ENCODE measurements around the gene OR51B6. TPM values are rescaled to one million over a fixed set of nuclear protein-coding genes. Genes with fewer than 3 reads are reported as not detected.

The OR51B6 gene
- not detected for total RNA-seq
- not detected for total RNA-seq (2013)
- 0 reads per million in 29 experiments for total RNA-seq

GRCh38 chr11:5351208-5351607 lies at the start of gene OR51B6:
OR51B6 (plus strand) TSS chr11:5351508; CDS start chr11:5351508, 0 bp downstream.
- H3K36me3 ChIP-seq (ENCODE audit: control insufficient read depth in 2 of 2, extremely low read depth in 1 of 2, insufficient read depth in 1 of 2, low read length in 1 of 2) = no peaks in the 10 kb centered on the region
- no peaks in the 10 kb centered on the region for H3K4me1 Mint-ChIP-seq
- H3K27me3 ChIP-seq (replicated peaks in 1 of 2; ENCODE audit: control insufficient read depth in 2 of 2, extremely low read depth in 1 of 2, insufficient read depth in 2 of 2, low read length in 1 of 2) = peaks cover 0 to 3% of the 10 kb centered on the region in 2 experiments
- DNase-seq (no peak), ATAC-seq (replicated peaks in 1 of 4) (no peak)
- no peaks in the 10 kb centered on the region for H3K4me1 ChIP-seq (ENCODE audit: control insufficient read depth in 1 of 2, extremely low read depth in 1 of 2, insufficient read depth in 2 of 2, low read length in 2 of 2)
- 0% methylated on average over 1 of the region's 1 CpG for WGBS (ENCODE audit: insufficient coverage)
- H3K9me3 ChIP-seq = no peaks in the 10 kb centered on the region
- ChIA-PET CTCF (no interaction called here), POLR2A (interaction anchor here in 1 of 2 donors (0.9 kb wide), 1 partner anchor 9 kb away, joined by 3 read pairs; no protein-coding TSS in a partner anchor)
- no peak within 1 kb of the TSS for H3K27ac Mint-ChIP-seq
- no peaks in the 10 kb centered on the region for H3K36me3 Mint-ChIP-seq
- H3K4me3 Mint-ChIP-seq = no peak within 1 kb of the TSS
- H3K27ac ChIP-seq (ENCODE audit: low read length) = no peak within 1 kb of the TSS
- peaks cover 9 to 18% of the 10 kb centered on the region in 2 donors for H3K27me3 Mint-ChIP-seq
- peaks cover 0 to 11% (median 2%) of the 10 kb centered on the region in 3 donors for H3K9me3 Mint-ChIP-seq
- H3K4me3 ChIP-seq (ENCODE audit: control insufficient read depth in 1 of 2, extremely low read depth in 1 of 2, low read length in 1 of 2) = no peak within 1 kb of the TSS

GRCh38 chr11:5301846-5302245 lies 49.5 kb upstream of the OR51B6 start, which contains the start of gene OR51B4:
OR51B4 (minus strand) TSS chr11:5301946; CDS start chr11:5301946, 0 bp downstream.
- Mint-ChIP-seq H3K4me1 (no peaks in the 10 kb centered on the region), H3K27ac (no peak within 1 kb of the TSS), H3K4me3 (no peak within 1 kb of the TSS), H3K27me3 (peaks cover 0 to 12% of the 10 kb centered on the region in 2 donors), H3K9me3 (peaks cover 0 to 4% (median 0%) of the 10 kb centered on the region in 3 donors), H3K36me3 (no peaks in the 10 kb centered on the region)
- Histone ChIP-seq H3K27ac (ENCODE audit: low read length) (no peak within 1 kb of the TSS), H3K9me3 (no peaks in the 10 kb centered on the region), H3K36me3 (ENCODE audit: control insufficient read depth in 2 of 2, extremely low read depth in 1 of 2, insufficient read depth in 1 of 2, low read length in 1 of 2) (no peaks in the 10 kb centered on the region), H3K4me1 (ENCODE audit: control insufficient read depth in 1 of 2, extremely low read depth in 1 of 2, insufficient read depth in 2 of 2, low read length in 2 of 2) (no peaks in the 10 kb centered on the region), H3K27me3 (replicated peaks in 1 of 2; ENCODE audit: control insufficient read depth in 2 of 2, extremely low read depth in 1 of 2, insufficient read depth in 2 of 2, low read length in 1 of 2) (no peaks in the 10 kb centered on the region), H3K4me3 (ENCODE audit: control insufficient read depth in 1 of 2, extremely low read depth in 1 of 2, low read length in 1 of 2) (no peak within 1 kb of the TSS)
- 100% methylated on average over 1 of the region's 2 CpGs for WGBS (ENCODE audit: insufficient coverage)
- CTCF ChIA-PET = no interaction called here
- ATAC-seq (replicated peaks in 1 of 4) = no peak
- POLR2A ChIA-PET = no interaction called here
- DNase-seq = no peak

GRCh38 chr11:5303626-5304025 lies 47.7 kb upstream of the OR51B6 start:
- Histone ChIP-seq H3K27me3 (replicated peaks in 1 of 2; ENCODE audit: control insufficient read depth in 2 of 2, extremely low read depth in 1 of 2, insufficient read depth in 2 of 2, low read length in 1 of 2) (no peaks in the 10 kb centered on the region), H3K36me3 (ENCODE audit: control insufficient read depth in 2 of 2, extremely low read depth in 1 of 2, insufficient read depth in 1 of 2, low read length in 1 of 2) (no peaks in the 10 kb centered on the region), H3K9me3 (no peaks in the 10 kb centered on the region), H3K4me1 (ENCODE audit: control insufficient read depth in 1 of 2, extremely low read depth in 1 of 2, insufficient read depth in 2 of 2, low read length in 2 of 2) (no peaks in the 10 kb centered on the region), H3K27ac (ENCODE audit: low read length) (no peak overlapping the region), H3K4me3 (ENCODE audit: control insufficient read depth in 1 of 2, extremely low read depth in 1 of 2, low read length in 1 of 2) (no peak overlapping the region)
- peaks cover 2 to 8% of the 10 kb centered on the region in 2 donors for H3K27me3 Mint-ChIP-seq
- H3K36me3 Mint-ChIP-seq = no peaks in the 10 kb centered on the region
- WGBS (ENCODE audit: insufficient coverage) = no CpG with 5 or more reads among the region's 5 CpGs
- CTCF ChIA-PET = no interaction called here
- ATAC-seq (replicated peaks in 1 of 4) (no peak), DNase-seq (no peak)
- no peaks in the 10 kb centered on the region for H3K4me1 Mint-ChIP-seq
- POLR2A ChIA-PET = interaction anchor here in 1 of 2 donors (0.6 kb wide), 1 partner anchor 1551 kb away, joined by 3 read pairs; no protein-coding TSS in a partner anchor
- no peak overlapping the region for H3K27ac Mint-ChIP-seq
- H3K4me3 Mint-ChIP-seq = no peak overlapping the region
- H3K9me3 Mint-ChIP-seq = peaks cover 0 to 7% (median 0%) of the 10 kb centered on the region in 3 donors

- POLR2A ChIA-PET = interaction anchor here in 1 of 2 donors (0.6 kb wide), 1 partner anchor 1551 kb away, joined by 3 read pairs; no protein-coding TSS in a partner anchor
- CTCF ChIA-PET = no interaction called here
- Histone ChIP-seq H3K4me3 (ENCODE audit: control insufficient read depth in 1 of 2, extremely low read depth in 1 of 2, low read length in 1 of 2) (no peak overlapping the region), H3K9me3 (no peaks in the 10 kb centered on the region), H3K27ac (ENCODE audit: low read length) (no peak overlapping the region), H3K4me1 (ENCODE audit: control insufficient read depth in 1 of 2, extremely low read depth in 1 of 2, insufficient read depth in 2 of 2, low read length in 2 of 2) (no peaks in the 10 kb centered on the region), H3K27me3 (replicated peaks in 1 of 2; ENCODE audit: control insufficient read depth in 2 of 2, extremely low read depth in 1 of 2, insufficient read depth in 2 of 2, low read length in 1 of 2) (no peaks in the 10 kb centered on the region), H3K36me3 (ENCODE audit: control insufficient read depth in 2 of 2, extremely low read depth in 1 of 2, insufficient read depth in 1 of 2, low read length in 1 of 2) (no peaks in the 10 kb centered on the region)
- Mint-ChIP-seq H3K9me3 (peaks cover 0 to 7% (median 0%) of the 10 kb centered on the region in 3 donors), H3K27ac (no peak overlapping the region), H3K36me3 (no peaks in the 10 kb centered on the region), H3K4me1 (no peaks in the 10 kb centered on the region), H3K27me3 (peaks cover 2 to 8% of the 10 kb centered on the region in 2 donors), H3K4me3 (no peak overlapping the region)
- ATAC-seq (replicated peaks in 1 of 4) = no peak
- DNase-seq = no peak
- WGBS (ENCODE audit: insufficient coverage) = no CpG with 5 or more reads among the region's 1 CpG
Measured at GRCh38 chr11:5304046-5304445, 47.3 kb upstream of the OR51B6 start.

- H3K36me3 Mint-ChIP-seq = no peaks in the 10 kb centered on the region
- no peak for ATAC-seq (replicated peaks in 1 of 4)
- Histone ChIP-seq H3K27me3 (replicated peaks in 1 of 2; ENCODE audit: control insufficient read depth in 2 of 2, extremely low read depth in 1 of 2, insufficient read depth in 2 of 2, low read length in 1 of 2) (no peaks in the 10 kb centered on the region), H3K27ac (ENCODE audit: low read length) (no peak overlapping the region), H3K4me3 (ENCODE audit: control insufficient read depth in 1 of 2, extremely low read depth in 1 of 2, low read length in 1 of 2) (no peak overlapping the region), H3K4me1 (ENCODE audit: control insufficient read depth in 1 of 2, extremely low read depth in 1 of 2, insufficient read depth in 2 of 2, low read length in 2 of 2) (no peaks in the 10 kb centered on the region), H3K9me3 (no peaks in the 10 kb centered on the region), H3K36me3 (ENCODE audit: control insufficient read depth in 2 of 2, extremely low read depth in 1 of 2, insufficient read depth in 1 of 2, low read length in 1 of 2) (no peaks in the 10 kb centered on the region)
- H3K9me3 Mint-ChIP-seq = peaks cover 0 to 3% (median 0%) of the 10 kb centered on the region in 3 donors
- no CpG with 5 or more reads among the region's 2 CpGs for WGBS (ENCODE audit: insufficient coverage)
- CTCF ChIA-PET = no interaction called here
- no peak for DNase-seq
- POLR2A ChIA-PET = no interaction called here
- no peak overlapping the region for H3K4me3 Mint-ChIP-seq
- no peaks in the 10 kb centered on the region for H3K4me1 Mint-ChIP-seq
- no peak overlapping the region for H3K27ac Mint-ChIP-seq
- peaks cover 0 to 2% of the 10 kb centered on the region in 2 donors for H3K27me3 Mint-ChIP-seq
Measured at GRCh38 chr11:5307256-5308019, 43.9 kb upstream of the OR51B6 start.

- ChIA-PET CTCF (no interaction called here), POLR2A (no interaction called here)
- ATAC-seq (replicated peaks in 1 of 4) (no peak), DNase-seq (no peak)
- Mint-ChIP-seq H3K27me3 (peaks cover 0 to 2% of the 10 kb centered on the region in 2 donors), H3K36me3 (no peaks in the 10 kb centered on the region), H3K9me3 (peaks cover 0 to 7% (median 3%) of the 10 kb centered on the region in 3 donors), H3K4me1 (no peaks in the 10 kb centered on the region), H3K4me3 (no peak overlapping the region), H3K27ac (no peak overlapping the region)
- no CpG with 5 or more reads among the region's 1 CpG for WGBS (ENCODE audit: insufficient coverage)
- Histone ChIP-seq H3K27ac (ENCODE audit: low read length) (no peak overlapping the region), H3K9me3 (no peaks in the 10 kb centered on the region), H3K27me3 (replicated peaks in 1 of 2; ENCODE audit: control insufficient read depth in 2 of 2, extremely low read depth in 1 of 2, insufficient read depth in 2 of 2, low read length in 1 of 2) (no peaks in the 10 kb centered on the region), H3K4me3 (ENCODE audit: control insufficient read depth in 1 of 2, extremely low read depth in 1 of 2, low read length in 1 of 2) (no peak overlapping the region), H3K36me3 (ENCODE audit: control insufficient read depth in 2 of 2, extremely low read depth in 1 of 2, insufficient read depth in 1 of 2, low read length in 1 of 2) (no peaks in the 10 kb centered on the region), H3K4me1 (ENCODE audit: control insufficient read depth in 1 of 2, extremely low read depth in 1 of 2, insufficient read depth in 2 of 2, low read length in 2 of 2) (no peaks in the 10 kb centered on the region)
Measured at GRCh38 chr11:5310423-5310822, 40.9 kb upstream of the OR51B6 start.
